ENCODE measurements around the gene LMO1.

DNA sequence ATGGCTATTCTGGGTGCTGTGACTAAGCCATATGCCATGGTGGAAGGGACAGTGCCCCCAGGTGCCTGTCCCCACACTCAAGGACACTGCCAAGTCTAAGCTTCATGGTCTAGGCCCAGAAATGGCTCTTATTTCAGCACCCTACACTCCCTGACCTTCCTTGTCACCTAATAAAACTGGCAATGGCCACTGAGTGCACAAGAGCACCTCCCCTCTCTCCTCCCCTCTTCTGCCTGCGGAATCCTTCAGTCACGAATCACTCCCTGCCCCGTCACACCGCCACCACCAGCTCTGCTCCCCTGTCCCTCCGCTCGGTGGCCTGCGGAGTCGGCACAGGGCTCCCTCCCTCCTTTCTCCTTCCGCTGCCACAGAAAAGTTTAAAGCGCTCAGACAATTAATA lies 19.0 kb upstream of the LMO1 start:
- TF ChIP-seq, protein P1, sequence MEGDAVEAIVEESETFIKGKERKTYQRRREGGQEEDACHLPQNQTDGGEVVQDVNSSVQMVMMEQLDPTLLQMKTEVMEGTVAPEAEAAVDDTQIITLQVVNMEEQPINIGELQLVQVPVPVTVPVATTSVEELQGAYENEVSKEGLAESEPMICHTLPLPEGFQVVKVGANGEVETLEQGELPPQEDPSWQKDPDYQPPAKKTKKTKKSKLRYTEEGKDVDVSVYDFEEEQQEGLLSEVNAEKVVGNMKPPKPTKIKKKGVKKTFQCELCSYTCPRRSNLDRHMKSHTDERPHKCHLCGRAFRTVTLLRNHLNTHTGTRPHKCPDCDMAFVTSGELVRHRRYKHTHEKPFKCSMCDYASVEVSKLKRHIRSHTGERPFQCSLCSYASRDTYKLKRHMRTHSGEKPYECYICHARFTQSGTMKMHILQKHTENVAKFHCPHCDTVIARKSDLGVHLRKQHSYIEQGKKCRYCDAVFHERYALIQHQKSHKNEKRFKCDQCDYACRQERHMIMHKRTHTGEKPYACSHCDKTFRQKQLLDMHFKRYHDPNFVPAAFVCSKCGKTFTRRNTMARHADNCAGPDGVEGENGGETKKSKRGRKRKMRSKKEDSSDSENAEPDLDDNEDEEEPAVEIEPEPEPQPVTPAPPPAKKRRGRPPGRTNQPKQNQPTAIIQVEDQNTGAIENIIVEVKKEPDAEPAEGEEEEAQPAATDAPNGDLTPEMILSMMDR (IDR thresholded peaks at IDR 0.05), result no peak
- no peak for TF ChIP-seq POLR2A (IDR thresholded peaks at IDR 0.05)
